WERI-Rb-1 (cell line): ENCODE data around the gene GBF1.

ENCODE experiments used
- DNase-seq: peaks from one replicate; pipeline ENCODE4 v3.0.0-alpha.2; 2020
- H3K27ac ChIP-seq: fragments of 250-450 bp; sonication (Bioruptor Pico); 2 replicates; pipeline ENCODE4 v1.5.1; 2020; ENCODE audit warnings: mild to moderate bottlenecking, moderate library complexity
- H3K27me3 ChIP-seq: fragments of 250-450 bp; sonication (Bioruptor Pico); 2 replicates; pipeline ENCODE4 v1.5.1; 2021; ENCODE audit warnings: mild to moderate bottlenecking, low read depth, moderate library complexity; ENCODE audit not compliant: insufficient read depth, severe bottlenecking
- H3K36me3 ChIP-seq: fragments of 250-450 bp; sonication (Bioruptor Pico); 2 replicates; pipeline ENCODE4 v1.5.1; 2020; ENCODE audit warnings: mild to moderate bottlenecking, moderate library complexity
- H3K4me3 ChIP-seq: 2 replicates; pipeline ENCODE4 v1.5.1; 2011; ENCODE audit warnings: low read depth, mild to moderate bottlenecking, control low read depth, low read length
- H3K9me3 ChIP-seq: fragments of 250-450 bp; sonication (Bioruptor Pico); 2 replicates; pipeline ENCODE4 v1.5.1; 2021; ENCODE audit warnings: mild to moderate bottlenecking, moderate library complexity; ENCODE audit not compliant: severe bottlenecking
- TF ChIP-seq, protein P1 (sequence below): IDR thresholded peaks from 2 replicates; pipeline ENCODE4 v1.5.1; 2011; ENCODE audit warnings: low read depth, mild to moderate bottlenecking, control low read depth, inconsistent platforms, low read length

Gene GBF1

DNA sequence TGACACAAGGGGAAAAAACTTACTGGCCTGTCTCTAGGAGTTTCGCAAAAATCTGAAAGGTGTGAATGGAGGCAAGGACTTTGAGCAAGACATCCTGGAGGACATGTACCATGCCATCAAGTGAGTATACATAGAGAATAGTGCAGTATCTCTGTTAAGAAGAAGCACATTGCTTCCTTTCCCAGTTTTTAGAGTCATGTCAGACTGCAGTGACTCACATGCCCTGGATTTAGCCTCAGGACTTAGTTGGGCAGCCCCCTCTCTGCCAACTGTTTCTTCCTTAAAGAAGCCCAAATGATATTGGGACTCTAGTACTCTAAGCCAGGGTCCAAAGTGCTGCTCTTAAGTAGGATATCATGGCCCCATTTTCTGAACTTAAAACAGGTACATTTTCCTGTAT lies 122.1 kb downstream of the GBF1 start:
- TF ChIP-seq, protein P1, sequence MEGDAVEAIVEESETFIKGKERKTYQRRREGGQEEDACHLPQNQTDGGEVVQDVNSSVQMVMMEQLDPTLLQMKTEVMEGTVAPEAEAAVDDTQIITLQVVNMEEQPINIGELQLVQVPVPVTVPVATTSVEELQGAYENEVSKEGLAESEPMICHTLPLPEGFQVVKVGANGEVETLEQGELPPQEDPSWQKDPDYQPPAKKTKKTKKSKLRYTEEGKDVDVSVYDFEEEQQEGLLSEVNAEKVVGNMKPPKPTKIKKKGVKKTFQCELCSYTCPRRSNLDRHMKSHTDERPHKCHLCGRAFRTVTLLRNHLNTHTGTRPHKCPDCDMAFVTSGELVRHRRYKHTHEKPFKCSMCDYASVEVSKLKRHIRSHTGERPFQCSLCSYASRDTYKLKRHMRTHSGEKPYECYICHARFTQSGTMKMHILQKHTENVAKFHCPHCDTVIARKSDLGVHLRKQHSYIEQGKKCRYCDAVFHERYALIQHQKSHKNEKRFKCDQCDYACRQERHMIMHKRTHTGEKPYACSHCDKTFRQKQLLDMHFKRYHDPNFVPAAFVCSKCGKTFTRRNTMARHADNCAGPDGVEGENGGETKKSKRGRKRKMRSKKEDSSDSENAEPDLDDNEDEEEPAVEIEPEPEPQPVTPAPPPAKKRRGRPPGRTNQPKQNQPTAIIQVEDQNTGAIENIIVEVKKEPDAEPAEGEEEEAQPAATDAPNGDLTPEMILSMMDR: no peak
- peaks cover 91% of the 10 kb centered on the region for H3K36me3 ChIP-seq
- no peak overlapping the region for H3K27ac ChIP-seq
- H3K4me3 ChIP-seq: no peak overlapping the region
- peaks cover 7% of the 10 kb centered on the region for H3K9me3 ChIP-seq
- H3K27me3 ChIP-seq: no peaks in the 10 kb centered on the region
- no peak for DNase-seq

DNA sequence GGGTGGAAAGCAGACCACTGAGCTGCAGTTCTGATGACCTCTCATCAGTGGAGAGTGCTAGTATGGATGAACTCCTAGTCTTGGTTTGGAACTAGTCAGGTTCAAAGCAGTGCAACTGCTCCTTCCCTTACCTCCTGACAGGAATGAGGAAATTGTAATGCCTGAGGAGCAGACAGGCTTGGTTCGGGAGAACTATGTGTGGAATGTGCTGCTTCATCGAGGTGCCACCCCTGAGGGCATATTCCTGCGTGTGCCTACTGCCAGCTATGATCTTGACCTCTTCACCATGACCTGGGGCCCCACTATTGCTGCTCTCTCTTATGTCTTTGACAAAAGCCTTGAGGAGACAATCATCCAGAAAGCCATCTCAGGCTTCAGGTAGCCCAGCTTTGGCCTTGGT lies 122.7 kb downstream of the GBF1 start:
- peaks cover 7% of the 10 kb centered on the region for H3K9me3 ChIP-seq
- peaks cover 89% of the 10 kb centered on the region for H3K36me3 ChIP-seq
- H3K27me3 ChIP-seq: no peaks in the 10 kb centered on the region
- TF ChIP-seq, protein P1: no peak
- no peak overlapping the region for H3K4me3 ChIP-seq
- H3K27ac ChIP-seq: no peak overlapping the region
- DNase-seq: no peak

DNA sequence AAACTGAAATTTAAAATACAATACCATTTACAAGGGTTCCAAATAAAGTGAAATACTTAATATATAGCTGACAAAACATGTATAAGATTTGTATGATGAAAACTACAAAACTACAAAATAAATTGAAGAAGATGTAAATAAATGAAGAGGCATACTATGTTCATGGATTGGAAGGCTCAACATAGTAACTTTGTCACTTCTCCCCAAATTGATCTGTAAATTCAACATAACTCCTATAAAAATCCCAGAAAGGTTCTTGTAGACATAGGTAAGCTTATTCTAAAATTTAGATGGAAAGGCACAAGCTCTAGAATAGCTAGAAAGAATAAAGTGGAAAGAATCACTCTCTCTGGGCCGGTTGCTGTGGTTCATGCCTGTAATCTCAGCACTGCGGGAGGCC lies 126.0 kb downstream of the GBF1 start:
- no peak overlapping the region for H3K27ac ChIP-seq
- TF ChIP-seq, protein P1: no peak
- no peaks in the 10 kb centered on the region for H3K27me3 ChIP-seq
- no peak overlapping the region for H3K4me3 ChIP-seq
- no peak for DNase-seq
- peaks cover 7% of the 10 kb centered on the region for H3K9me3 ChIP-seq
- peaks cover 88% of the 10 kb centered on the region for H3K36me3 ChIP-seq

DNA sequence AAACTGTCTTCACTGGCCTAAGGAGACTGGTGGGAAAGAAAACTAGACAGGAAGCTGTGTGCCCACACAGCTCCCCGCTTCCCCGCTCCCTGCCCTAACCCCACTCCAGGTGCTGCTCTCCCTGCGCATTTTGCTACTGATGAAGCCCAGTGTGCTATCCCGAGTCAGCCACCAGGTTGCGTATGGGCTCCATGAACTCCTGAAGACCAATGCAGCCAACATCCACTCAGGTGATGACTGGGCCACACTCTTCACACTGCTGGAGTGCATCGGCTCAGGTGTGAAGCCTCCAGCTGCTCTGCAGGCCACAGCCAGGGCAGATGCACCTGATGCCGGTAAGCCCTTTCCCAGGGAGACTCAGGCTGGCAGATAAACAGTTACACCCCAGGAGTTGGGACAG lies 129.9 kb downstream of the GBF1 start:
- TF ChIP-seq, protein P1: peak; percentile 42; the same call in 1 of the 2 replicates
- Histone ChIP-seq H3K9me3 (peaks cover 7% of the 10 kb centered on the region), H3K27me3 (no peaks in the 10 kb centered on the region), H3K36me3 (peaks cover 78% of the 10 kb centered on the region), H3K4me3 (no peak overlapping the region), H3K27ac (no peak overlapping the region)
- DNase-seq: peak; percentile 42

DNA sequence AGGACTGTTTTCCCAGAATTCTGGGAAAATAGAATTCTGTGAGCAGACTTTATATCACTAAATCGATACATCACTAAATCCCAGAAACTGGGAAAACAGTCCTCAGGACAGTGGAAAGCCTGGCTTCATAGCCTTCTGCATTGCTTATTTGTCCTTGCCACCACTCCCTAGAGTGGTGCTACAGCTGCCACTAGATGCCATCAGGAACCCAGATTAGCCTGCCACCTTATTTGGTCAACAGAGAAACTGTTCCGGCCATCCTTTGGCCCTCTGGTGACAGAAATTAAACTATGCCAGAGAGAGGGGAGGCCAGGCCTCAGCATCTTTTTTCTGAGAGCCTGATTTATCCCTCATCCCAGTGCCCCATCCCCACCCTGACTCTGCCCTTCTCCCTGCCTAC lies 130.5 kb downstream of the GBF1 start:
- Histone ChIP-seq H3K4me3 (no peak overlapping the region), H3K36me3 (peaks cover 77% of the 10 kb centered on the region), H3K27ac (no peak overlapping the region), H3K9me3 (peaks cover under 1% of the 10 kb centered on the region), H3K27me3 (no peaks in the 10 kb centered on the region)
- TF ChIP-seq, protein P1: no peak
- no peak for DNase-seq

DNA sequence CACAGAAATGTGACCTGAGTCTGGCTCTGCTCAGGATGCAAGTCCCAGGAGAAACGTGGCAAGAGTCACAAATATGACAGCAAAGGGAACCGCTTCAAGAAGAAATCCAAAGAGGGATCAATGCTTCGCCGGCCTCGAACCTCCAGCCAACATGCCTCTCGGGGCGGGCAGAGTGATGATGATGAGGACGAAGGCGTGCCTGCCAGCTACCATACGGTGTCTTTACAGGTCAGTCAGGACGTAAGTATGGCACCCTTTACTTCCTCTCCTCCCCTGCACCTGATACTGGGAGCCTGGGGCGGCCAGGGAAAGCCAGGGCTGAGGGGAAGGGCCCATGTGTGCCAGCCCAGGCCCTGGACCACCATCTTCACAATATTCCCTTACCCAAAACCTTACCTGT lies 131.6 kb downstream of the GBF1 start:
- no peak for DNase-seq
- peaks cover 74% of the 10 kb centered on the region for H3K36me3 ChIP-seq

More for the DNA sequence above, 131.6 kb downstream of the GBF1 start:
- H3K27me3 ChIP-seq: no peaks in the 10 kb centered on the region
- H3K27ac ChIP-seq: no peak overlapping the region
- no peaks in the 10 kb centered on the region for H3K9me3 ChIP-seq
- H3K4me3 ChIP-seq: no peak overlapping the region
- TF ChIP-seq, protein P1: no peak
